ENCODE results near the gene ALDH16A1.
"Not testable (repeated sequence)": the region's sequence is repeated elsewhere in the genome, so short reads cannot be mapped to it uniquely, and the experiment has no call there.

The ALDH16A1 gene

DNA sequence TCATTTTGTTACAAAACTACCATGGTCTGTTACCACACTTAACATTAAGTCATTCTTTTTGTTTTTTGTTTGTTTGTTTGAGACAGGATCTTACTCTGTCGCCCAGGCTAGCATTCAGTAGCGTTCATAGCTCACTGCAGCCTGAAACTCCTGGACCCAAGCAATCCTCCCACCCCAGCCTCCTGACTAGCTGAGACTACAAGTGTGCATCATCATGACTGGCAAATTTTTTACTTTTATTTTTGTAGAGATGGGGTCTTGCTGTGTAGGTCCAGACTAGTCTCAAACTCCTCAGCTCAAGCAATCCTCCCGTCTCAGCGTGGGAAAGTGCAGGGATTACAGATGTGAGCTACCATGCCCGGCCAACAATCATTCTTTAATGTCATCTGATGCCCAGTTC lies 3.3 kb downstream of the ALDH16A1 start:
- H3K4me3 ChIP-seq (ENCODE audit: low read length), result no peak overlapping the region
- DNase-seq (ENCODE audit: low read depth), result no peak
- TF ChIP-seq CTCF (IDR thresholded peaks at IDR 0.05; ENCODE audit: insufficient read depth, low read depth, low read length, missing control alignments), result no peak

DNA sequence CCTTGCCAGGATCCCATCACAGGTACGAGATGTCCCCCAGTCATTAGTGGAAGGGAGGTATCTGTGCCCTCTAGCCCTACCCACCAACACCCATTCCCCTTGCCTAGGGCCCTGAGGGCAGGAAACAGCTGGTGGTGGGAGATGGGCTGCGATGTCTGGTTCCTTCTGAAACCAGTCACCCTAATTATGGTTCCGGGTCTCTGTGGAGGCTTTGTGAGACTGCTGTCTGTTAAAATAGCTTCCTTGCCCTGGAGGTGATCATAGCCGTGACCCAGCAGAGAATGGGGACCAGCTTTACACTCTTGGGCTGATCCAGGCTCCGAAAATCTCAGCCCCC lies 5.5 kb downstream of the ALDH16A1 start:
- no peak for TF ChIP-seq CTCF (IDR thresholded peaks at IDR 0.05; ENCODE audit: insufficient read depth, low read depth, low read length, missing control alignments)
- DNase-seq (ENCODE audit: low read depth), result no peak
- H3K4me3 ChIP-seq (ENCODE audit: low read length), result no peak overlapping the region

DNA sequence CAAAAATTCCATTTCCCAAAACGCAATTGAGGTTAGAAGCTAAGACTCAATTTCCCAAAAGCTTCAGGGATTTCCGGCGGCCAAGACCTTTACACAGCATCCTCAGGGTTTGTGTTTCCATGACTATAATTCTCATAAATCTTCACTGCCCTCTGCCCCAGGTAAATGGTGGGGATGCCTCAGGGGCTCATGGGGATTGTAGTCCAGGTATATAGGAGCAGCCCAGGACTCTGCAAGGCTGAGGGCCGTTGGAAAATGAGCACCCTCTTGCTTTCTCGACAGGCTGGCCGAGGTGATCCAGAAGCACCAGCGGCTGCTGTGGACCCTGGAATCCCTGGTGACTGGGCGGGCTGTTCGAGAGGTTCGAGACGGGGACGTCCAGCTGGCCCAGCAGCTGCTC lies 6.4 kb downstream of the ALDH16A1 start:
- TF ChIP-seq CTCF (IDR thresholded peaks at IDR 0.05; ENCODE audit: insufficient read depth, low read depth, low read length, missing control alignments), result no peak
- H3K4me3 ChIP-seq (ENCODE audit: low read length), result no peak overlapping the region
- DNase-seq (ENCODE audit: low read depth), result no peak

DNA sequence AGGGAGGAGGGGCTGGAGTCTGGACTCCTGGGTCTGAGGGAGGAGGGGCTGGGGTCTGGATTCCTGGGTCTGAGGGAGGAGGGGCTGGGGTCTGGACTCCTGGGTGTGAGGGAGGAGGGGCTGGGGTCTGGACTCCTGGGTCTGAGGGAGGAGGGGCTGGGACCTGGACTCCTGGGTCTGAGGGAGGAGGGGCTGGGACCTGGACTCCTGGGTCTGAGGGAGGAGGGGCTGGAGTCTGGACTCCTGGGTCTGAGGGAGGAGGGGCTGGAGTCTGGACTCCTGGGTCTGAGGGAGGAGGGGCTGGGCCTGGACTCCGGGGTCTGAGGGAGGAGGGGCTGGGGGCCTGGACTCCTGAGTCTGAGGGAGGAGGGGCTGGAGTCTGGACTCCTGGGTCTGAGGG lies 8.1 kb downstream of the ALDH16A1 start:
- H3K4me3 ChIP-seq (ENCODE audit: low read length); DNase-seq (ENCODE audit: low read depth): not testable (repeated sequence)

DNA sequence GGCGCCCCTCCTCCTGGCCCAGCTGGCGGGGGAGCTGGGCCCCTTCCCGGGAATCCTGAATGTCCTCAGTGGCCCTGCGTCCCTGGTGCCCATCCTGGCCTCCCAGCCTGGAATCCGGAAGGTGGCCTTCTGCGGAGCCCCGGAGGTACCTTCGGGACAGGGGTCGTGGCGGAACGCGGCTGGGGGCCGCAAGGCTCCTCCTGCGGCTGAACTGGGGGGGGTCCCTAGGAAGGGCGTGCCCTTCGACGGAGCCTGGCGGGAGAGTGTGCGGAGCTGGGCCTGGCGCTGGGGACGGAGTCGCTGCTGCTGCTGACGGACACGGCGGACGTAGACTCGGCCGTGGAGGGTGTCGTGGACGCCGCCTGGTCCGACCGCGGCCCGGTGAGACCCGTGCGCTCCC lies 8.6 kb downstream of the ALDH16A1 start:
- no peak for DNase-seq (ENCODE audit: low read depth)
- no peak for TF ChIP-seq CTCF (IDR thresholded peaks at IDR 0.05; ENCODE audit: insufficient read depth, low read depth, low read length, missing control alignments)
- H3K4me3 ChIP-seq (ENCODE audit: low read length), result no peak overlapping the region

- DNase-seq (ENCODE audit: low read depth), result no peak
- no peak overlapping the region for H3K4me3 ChIP-seq (ENCODE audit: low read length)
- TF ChIP-seq CTCF (IDR thresholded peaks at IDR 0.05; ENCODE audit: insufficient read depth, low read depth, low read length, missing control alignments), result no peak
Measured at GRCh38 chr19:49462492-49462891, 9.5 kb downstream of the ALDH16A1 start.

- TF ChIP-seq CTCF (IDR thresholded peaks at IDR 0.05; ENCODE audit: insufficient read depth, low read depth, low read length, missing control alignments), result no peak
- H3K4me3 ChIP-seq (ENCODE audit: low read length), result no peak overlapping the region
- DNase-seq (ENCODE audit: low read depth), result no peak
Measured at GRCh38 chr19:49463960-49464740, 11.1 kb downstream of the ALDH16A1 start.
